Stomach (tissue), 9 donors: ENCODE data around the gene LHFPL2. TPM values are rescaled to one million over a fixed set of nuclear protein-coding genes. Genes with fewer than 3 reads are reported as not detected.

Experiments used
- DNase-seq, 2 donors: peaks; one replicate each; pipeline versions ENCODE4 v3.0.0 to v3.0.0-alpha.2; 2013 to 2019
- H3K27ac ChIP-seq, 5 donors: fragments of 200-600 bp in 4 of 5; sonication (generic) in 4 of 5; one replicate each; pipeline ENCODE4 v1.5.1; 2013 to 2019; ENCODE audit warnings: mild to moderate bottlenecking in 1 of 5, moderate library complexity in 1 of 5
- H3K27me3 ChIP-seq, 3 donors: fragments of 200-600 bp; sonication (generic); one replicate each; pipeline ENCODE4 v1.5.1; 2017 to 2019; ENCODE audit warnings: mixed run types in 1 of 3
- H3K36me3 ChIP-seq, 4 donors: fragments of 200-600 bp; sonication (generic); 1 replicate in 3 of 4; 2 replicates in 1 of 4; pipeline ENCODE4 v1.5.1; 2016 to 2019
- H3K4me1 ChIP-seq, 4 donors: fragments of 200-600 bp; sonication (generic); one replicate each; pipeline ENCODE4 v1.5.1; 2016 to 2019
- H3K4me3 ChIP-seq, 4 donors: fragments of 200-600 bp; sonication (generic) in 3 of 4; one replicate each; pipeline ENCODE4 v1.5.1; 2016 to 2019; ENCODE audit warnings: mild to moderate bottlenecking in 1 of 4
- H3K9me3 ChIP-seq, 4 donors: fragments of 200-600 bp; sonication (generic); one replicate each; pipeline ENCODE4 v1.5.1; 2016 to 2019
- CTCF ChIP-seq, 7 experiments: fragments of 450-650 bp in 4 of 7; fragments of 200-600 bp in 3 of 7; sonication (generic) in 3 of 7; IDR thresholded peaks; one replicate each; pipeline ENCODE4 v1.5.1; 2016 to 2019; ENCODE audit warnings: antibody characterized with exemption in 7 of 7, control low read depth in 2 of 7, mild to moderate bottlenecking in 1 of 7
- EP300 ChIP-seq: sonication (generic); formaldehyde crosslinking; IDR thresholded peaks from one replicate; pipeline ENCODE4 v1.6.1; 2017; ENCODE audit warnings: antibody characterized with exemption
- POLR2A ChIP-seq, 4 donors: fragments of 450-650 bp; IDR thresholded peaks; one replicate each; pipeline ENCODE4 v1.6.1; 2016; ENCODE audit warnings: antibody characterized with exemption in 4 of 4, control low read depth in 2 of 4, mild to moderate bottlenecking in 1 of 4, moderate library complexity in 1 of 4
- POLR2AphosphoS5 ChIP-seq, 3 donors: sonication (generic); formaldehyde crosslinking; IDR thresholded peaks; one replicate each; pipeline ENCODE4 v1.6.1; 2016; ENCODE audit warnings: antibody characterized with exemption in 3 of 3
- WGBS, 5 donors: extraction: QIAGEN DNeasy Blood & Tissue Kit in 3 of 5; methylation state at CpG; one replicate each; pipeline versions ENCODE4 v1.1.5 to v1.1.7; 2013 to 2018; 5-methylcytosine and 5-hydroxymethylcytosine counted together
- intact Hi-C: fragments of 100-400 bp; cut with DNase I; formaldehyde crosslinking; loops from one replicate; pipeline ENCODE4 v1.15.1; 2023; ENCODE audit warnings: low total_unique reads
- polyA plus RNA-seq, 3 donors: library from polyadenylated mRNA; stranded (reverse); fragments of 200-250 nt; gene quantifications; one replicate each; pipeline ENCODE4 v1.2.3, GENCODE V29; 2013
- total RNA-seq, 5 donors: library from RNA; depleted of rRNA; stranded (reverse); fragments of >200 nt; gene quantifications; one replicate each; pipeline versions ENCODE4 v1.1.0 to v1.2.3, GENCODE V29; 2014 to 2016
- donor health status: healthy with polysubstance abuse.
- donor health status: Bipolar disorder and iron deficiency.
- donor health status: healthy.

The LHFPL2 gene
- total and polyA plus RNA-seq, 8 donors = 3.7 to 53.6 (median 24.3) TPM

- H3K27ac ChIP-seq = no peak overlapping the region
- peaks cover 0 to 37% (median 14%) of the 10 kb centered on the region in 4 donors for H3K4me1 ChIP-seq
These were observed 73.8 kb downstream of the LHFPL2 start for GRCh38 chr5:78574731-78575161.

GRCh38 chr5:78574131-78574673 is 74.4 kb downstream of the LHFPL2 start:
- Histone ChIP-seq H3K27me3 (no peaks in the 10 kb centered on the region), H3K27ac (no peak overlapping the region), H3K4me1 (peaks cover 0 to 42% (median 18%) of the 10 kb centered on the region in 4 donors), H3K9me3 (no peaks in the 10 kb centered on the region), H3K4me3 (no peak overlapping the region), H3K36me3 (no peaks in the 10 kb centered on the region)
- whole genome bisulfite sequencing, 5 donors = 58 to 75% (median 63%) methylated on average over 4 of the region's 4 CpGs
- no peak for TF ChIP-seq CTCF (IDR thresholded peaks at IDR 0.05)
- no peak for TF ChIP-seq POLR2AphosphoS5 (IDR thresholded peaks at IDR 0.05)
- TF ChIP-seq POLR2A (IDR thresholded peaks at IDR 0.05) = no peak
- no peak for TF ChIP-seq EP300
- no peak for DNase-seq
- intact Hi-C loops = no loop called here

More at GRCh38 chr5:78574731-78575161, 73.8 kb downstream of the LHFPL2 start:
- Histone ChIP-seq H3K4me3 (no peak overlapping the region), H3K9me3 (no peaks in the 10 kb centered on the region), H3K27me3 (no peaks in the 10 kb centered on the region), H3K36me3 (no peaks in the 10 kb centered on the region)
- TF ChIP-seq POLR2AphosphoS5 (IDR thresholded peaks at IDR 0.05) = no peak
- TF ChIP-seq POLR2A (IDR thresholded peaks at IDR 0.05) = no peak
- no peak for TF ChIP-seq EP300
- TF ChIP-seq CTCF (IDR thresholded peaks at IDR 0.05) = no peak
- intact Hi-C loops = no loop called here
- WGBS, 5 donors = 78 to 85% (median 80%) methylated on average over 7 of the region's 7 CpGs
- no peak for DNase-seq

- intact Hi-C loops = no loop called here
- TF ChIP-seq POLR2A (IDR thresholded peaks at IDR 0.05) = no peak
- TF ChIP-seq POLR2AphosphoS5 (IDR thresholded peaks at IDR 0.05) = no peak
- TF ChIP-seq CTCF (IDR thresholded peaks at IDR 0.05) = no peak
- TF ChIP-seq EP300 = no peak
- WGBS, 5 donors = 68 to 82% (median 80%) methylated on average over 2 of the region's 2 CpGs
- H3K36me3 ChIP-seq = no peaks in the 10 kb centered on the region
- H3K9me3 ChIP-seq = no peaks in the 10 kb centered on the region
- H3K4me3 ChIP-seq = no peak overlapping the region
- DNase-seq = no peak
- H3K4me1 ChIP-seq = peaks cover 5 to 51% (median 25%) of the 10 kb centered on the region in 4 donors
- H3K27me3 ChIP-seq = no peaks in the 10 kb centered on the region
- no peak overlapping the region for H3K27ac ChIP-seq
These were observed 75.3 kb downstream of the LHFPL2 start for GRCh38 chr5:78573318-78573717.

GRCh38 chr5:78570646-78571045 is 77.9 kb downstream of the LHFPL2 start:
- H3K4me3 ChIP-seq = no peak overlapping the region
- no peak for DNase-seq
- WGBS, 5 donors = 91 to 97% (median 94%) methylated on average over 5 of the region's 5 CpGs
- no peaks in the 10 kb centered on the region for H3K27me3 ChIP-seq
- peaks cover 9 to 54% (median 26%) of the 10 kb centered on the region in 4 donors for H3K4me1 ChIP-seq
- H3K9me3 ChIP-seq = no peaks in the 10 kb centered on the region
- TF ChIP-seq CTCF (IDR thresholded peaks at IDR 0.05) = no peak
- no peak for TF ChIP-seq EP300
- TF ChIP-seq POLR2AphosphoS5 (IDR thresholded peaks at IDR 0.05) = no peak
- no peak for TF ChIP-seq POLR2A (IDR thresholded peaks at IDR 0.05)
- intact Hi-C loops = no loop called here
- no peak overlapping the region for H3K27ac ChIP-seq
- H3K36me3 ChIP-seq = no peaks in the 10 kb centered on the region
